NCI-H748 treated with DMSO at 0.1 percent for 48 hours (cell line): Measurements from ENCODE around the gene CD200.
"Not testable (repeated sequence)": the region's sequence is repeated elsewhere in the genome, so short reads cannot be mapped to it uniquely, and the experiment has no call there.

Experiments used
- DNase-seq: peaks from one replicate; lab custom pipeline; 2025; lab: John Stamatoyannopoulos, UW

Gene CD200

DNA sequence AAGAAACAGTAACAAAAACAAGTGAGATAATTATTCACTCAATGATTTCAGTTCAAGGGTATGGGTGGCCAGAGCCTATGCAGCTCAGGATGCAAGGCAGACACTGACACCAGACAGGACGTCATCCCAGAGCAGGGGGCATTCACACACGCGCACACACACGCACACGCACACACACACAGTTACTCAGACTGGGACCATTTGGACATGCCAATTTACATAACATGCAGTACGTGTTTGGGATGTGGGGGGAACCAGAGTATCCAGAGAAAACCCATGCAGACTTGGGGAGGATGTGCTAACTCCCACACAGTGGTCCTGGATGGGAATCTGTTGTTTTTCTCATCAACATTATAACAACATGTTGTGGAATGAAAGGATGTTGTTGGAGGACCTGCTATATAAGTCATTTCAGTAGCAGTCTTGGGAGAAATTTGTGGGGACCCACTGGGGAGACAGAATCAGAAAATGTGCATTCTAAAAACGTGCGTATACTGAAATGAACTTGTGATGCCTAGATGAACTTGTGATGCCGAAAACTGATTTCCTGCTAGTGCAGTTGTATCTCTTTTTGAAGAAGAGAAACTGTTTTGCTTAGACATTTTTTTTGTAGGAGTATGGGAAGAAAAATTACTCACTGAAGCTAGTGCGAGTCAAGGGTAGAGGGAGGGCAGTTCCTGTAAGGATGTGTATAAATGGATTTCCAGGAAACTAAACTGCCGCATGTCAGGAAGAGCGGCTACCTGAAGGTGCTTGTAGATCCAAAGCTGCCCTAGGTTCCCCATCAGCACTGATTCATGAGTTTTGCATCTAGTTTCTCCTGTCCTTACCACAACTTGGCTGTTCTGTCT, 25.2 kb downstream of the CD200 start:
- no peak for DNase-seq

DNA sequence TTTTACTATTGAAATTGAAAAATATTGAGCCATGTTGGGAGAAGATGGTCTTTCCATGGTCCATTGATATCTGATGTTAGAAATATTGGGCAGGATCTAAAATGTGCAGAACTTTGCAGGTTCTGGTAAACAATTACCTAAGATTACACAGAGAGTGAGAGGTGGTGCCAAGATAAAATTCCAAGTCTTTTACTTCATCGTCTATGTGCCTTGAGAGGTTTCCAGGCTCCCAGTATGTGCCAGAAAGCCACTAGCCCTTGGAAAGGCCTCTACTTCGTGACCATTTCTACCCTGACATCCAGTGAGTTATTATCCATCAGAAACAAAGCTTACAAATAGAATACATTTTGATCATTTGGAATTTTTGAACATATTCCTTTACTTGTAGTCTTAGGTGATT, 27.6 kb downstream of the CD200 start:
- DNase-seq: no peak

DNA sequence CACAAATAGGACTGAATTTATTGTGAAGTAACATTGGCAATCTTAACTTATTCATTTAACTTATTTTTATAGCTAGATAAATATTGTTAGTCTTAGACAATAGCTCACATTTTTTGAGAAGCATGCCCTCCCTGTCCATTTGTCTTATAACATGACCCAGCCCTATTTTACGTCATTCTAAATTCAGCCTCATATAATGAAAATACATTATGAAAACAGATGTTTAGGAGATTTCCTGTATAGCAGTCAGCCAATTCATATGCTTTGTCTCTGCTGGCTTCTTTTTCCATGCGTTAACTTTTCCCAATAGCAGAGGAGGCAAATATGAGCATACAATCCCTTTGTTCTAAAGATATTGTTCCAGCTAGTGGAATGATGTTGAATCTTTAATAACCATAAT, 29.3 kb downstream of the CD200 start:
- no peak for DNase-seq

DNA sequence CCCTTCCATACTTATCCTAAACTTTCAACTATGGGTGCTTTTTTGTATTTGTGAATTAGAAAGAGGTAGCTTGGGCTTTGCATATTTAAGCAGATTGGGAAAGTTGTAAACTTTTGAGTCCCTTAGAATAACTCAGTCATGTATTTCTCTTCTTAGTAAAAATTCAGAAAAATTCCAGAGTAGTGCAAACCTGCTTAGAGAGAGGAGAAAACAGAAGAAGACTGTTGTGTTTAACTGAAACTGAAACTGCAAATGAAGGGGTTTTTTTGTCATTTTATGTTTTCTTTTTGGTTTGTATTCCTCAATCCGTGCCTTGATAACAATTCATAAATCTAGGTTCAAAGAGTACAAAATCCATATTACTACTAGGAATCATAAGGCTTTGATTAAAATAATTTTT, 31.3 kb downstream of the CD200 start:
- DNase-seq: no peak

DNA sequence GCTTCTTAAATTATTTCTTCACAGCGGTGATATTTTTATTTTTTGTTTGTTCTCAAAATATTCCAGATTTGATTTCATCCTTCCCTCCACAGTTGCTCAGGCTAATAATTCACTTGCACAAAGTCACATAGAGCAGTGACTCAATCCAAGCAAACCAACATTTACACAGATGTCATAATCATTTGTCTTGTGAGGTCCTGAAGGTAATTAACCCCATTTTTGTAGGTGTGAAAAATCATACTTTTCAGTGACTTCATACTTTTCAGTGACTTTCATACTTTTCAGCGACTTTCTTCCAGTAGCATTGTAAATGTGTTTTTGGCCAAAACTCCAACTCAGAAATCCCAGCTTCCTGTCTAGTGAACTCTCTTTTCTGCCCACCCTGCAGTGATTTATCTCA, 32.1 kb downstream of the CD200 start:
- DNase-seq: no peak

DNA sequence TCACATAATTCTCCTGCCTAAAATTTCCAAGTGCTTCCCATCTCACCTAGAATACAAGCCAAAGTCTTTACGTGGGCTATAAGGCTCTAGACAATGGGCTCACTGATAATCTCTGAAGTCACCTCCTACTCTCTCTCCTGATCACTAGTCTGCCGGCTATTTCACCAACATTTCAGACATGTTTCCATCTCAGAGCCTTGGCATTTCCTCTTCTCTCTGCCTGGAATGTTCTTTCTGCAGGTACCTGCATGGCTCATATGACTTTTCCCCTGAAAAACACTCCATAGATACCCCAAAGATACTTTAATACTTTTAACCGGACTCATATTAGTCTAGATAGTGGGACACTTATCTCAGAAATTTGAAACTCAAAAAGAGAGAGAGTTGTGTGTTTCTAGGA, 32.7 kb downstream of the CD200 start:
- no peak for DNase-seq

DNA sequence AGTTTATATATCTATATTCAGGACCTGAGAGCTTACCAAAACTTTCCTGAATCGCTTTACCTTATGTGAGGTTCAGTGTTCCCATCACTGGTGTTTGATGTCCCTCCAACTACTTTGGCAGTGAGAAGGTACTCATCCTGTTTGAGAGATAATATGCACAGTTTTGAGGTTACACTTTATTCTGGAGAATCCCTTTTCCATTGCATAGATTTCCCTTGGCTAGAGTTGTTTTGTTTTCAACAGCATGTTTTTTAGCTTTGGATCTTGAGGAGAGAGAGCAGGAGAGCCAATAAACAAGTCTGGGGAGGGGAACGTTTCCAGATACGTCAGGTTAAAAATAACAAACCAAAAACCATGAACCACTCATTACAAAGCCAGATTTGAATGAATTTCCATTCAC, 33.6 kb downstream of the CD200 start:
- DNase-seq: no peak

DNA sequence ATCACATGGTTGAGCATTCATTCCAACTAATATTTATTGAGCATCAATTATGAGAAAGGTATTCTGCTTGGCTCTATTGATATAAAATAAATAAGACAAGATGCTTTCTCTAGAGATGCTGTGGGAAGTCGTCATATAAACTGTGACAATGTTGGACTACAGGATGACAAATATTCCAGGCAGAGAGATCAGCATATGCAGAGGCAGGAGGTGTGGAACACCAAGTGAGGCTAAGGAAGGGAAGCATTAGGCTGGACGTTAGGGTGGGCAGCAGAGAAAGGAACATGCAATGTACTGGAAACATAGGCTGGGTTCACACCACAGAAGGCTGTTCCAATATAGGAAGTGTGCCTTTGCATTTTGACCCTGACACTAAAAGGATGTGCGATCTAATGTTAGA, 38.6 kb downstream of the CD200 start:
- no peak for DNase-seq

DNA sequence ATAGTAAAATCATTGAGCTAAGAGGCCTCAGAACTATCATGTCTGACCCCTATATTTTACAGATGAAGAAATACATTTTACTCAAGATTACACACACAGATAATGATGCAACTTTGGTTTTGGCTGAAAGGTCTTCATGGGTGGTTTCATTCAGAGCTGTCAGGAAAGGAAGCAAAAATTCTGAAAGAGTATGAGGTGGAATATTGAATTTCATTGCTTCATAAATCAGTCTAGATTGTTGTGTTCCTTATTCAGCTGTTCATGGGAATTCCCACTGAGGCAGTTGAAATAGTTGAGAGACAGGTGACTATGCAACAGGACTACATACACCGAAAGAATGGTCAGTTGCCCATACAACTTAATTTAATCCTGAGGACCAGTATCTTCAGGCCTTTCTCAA, 39.4 kb downstream of the CD200 start:
- no peak for DNase-seq

DNA sequence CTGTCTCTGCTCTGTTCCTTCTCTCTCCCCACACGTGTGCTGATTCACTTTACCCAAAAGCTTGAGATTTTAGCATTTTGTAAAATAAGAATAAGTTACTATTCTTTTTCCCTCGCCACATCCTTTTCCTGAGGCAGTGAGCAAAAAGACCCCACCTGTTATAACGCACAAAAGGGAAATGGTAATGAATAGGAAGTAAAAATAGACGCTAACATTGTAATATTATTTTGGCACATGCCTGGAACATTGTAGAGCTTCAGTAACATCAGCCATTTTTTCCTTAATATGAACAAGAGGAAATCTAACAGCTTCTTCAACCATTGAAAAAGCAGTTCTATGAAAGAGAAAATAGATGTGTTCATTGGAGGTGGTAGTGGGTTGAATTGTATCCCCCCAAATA, 40.5 kb downstream of the CD200 start:
- DNase-seq: no peak

DNA sequence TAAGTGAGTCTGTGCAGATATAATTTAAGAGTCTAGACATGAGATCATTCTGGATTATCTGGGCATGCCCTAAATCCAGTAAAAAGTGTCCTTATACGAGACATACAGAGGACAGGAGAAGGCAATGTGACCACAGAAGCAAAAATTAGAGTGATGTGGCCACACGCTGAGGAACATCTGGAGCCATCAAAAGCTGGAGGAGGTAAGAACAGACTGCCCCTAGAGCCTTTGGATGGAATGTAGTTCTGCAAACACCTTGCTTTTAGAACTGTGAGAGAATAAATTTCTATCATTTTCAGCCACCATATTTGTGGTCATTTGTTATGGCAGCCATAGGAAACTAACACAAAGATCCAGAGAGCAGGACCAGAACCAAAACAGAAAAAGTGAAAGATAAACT, 41.0 kb downstream of the CD200 start:
- DNase-seq: no peak

DNA sequence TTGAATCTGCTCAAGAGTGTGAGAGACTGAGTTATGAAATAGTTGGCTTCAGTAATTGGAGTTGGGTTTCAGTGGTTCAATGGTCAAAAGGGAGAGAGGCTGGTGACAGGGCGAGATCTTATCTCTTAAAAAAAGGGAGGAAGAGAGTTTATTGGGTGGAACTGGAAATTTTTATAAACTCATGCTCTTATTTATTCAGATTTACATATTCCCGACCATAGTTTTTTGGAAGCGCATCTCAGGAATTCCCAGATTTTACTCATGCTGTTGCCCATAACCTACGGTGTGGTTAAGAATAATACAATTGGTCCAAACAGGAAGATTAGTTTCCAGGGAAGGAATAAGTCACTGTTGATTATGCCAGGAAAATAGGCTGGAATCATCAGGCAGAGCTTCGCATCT, 41.4 kb downstream of the CD200 start:
- DNase-seq: no peak

DNA sequence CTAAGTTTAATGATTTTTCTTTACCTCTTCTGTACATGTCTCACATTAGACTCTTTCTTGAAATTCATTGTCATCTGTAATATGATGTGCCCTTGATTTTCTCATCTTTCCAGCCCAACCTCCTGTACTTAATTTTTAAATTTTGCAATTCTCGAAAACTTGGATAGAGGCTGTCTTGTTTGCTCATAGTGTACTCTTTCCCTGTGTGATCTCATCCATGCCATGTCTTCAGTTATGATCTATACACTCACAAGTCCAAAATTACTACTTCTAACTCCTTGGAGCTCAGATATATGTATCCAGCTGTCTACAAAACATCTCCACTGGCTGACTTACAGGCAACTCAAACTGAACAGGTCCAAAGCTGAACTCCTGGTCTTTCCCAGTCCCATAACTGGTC, 42.2 kb downstream of the CD200 start:
- DNase-seq: no peak

DNA sequence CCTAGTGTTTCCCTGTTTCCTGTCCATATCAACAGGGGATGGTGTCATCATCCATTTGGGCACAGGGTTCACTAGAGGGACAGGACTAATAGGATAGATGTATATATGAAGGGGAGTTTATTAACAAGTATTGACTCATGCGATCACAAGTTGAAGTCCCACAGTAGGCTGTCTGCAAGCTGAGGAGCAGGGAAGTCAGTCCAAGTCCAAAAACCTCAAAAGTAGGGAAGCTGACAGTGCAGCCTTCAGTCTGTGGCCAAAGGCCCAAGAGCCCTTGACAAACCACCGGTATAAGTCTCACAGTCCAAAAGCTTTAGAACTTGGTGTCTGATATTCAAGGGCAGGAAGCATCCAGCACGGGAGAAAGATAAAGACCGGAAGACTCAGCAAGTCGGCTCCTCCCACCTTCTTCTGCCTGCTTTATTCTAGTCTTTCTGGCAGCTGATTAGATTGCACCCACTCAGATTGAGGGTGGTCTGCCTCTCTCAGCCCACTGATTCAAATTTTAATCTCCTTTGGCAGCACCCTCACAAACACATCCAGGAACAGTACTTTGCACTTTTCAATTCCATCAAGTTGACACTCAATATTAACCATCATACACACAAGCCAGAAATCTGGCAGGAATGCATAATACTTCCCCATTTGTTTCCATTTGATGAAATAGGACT, 43.4 kb downstream of the CD200 start:
- no peak for DNase-seq

DNA sequence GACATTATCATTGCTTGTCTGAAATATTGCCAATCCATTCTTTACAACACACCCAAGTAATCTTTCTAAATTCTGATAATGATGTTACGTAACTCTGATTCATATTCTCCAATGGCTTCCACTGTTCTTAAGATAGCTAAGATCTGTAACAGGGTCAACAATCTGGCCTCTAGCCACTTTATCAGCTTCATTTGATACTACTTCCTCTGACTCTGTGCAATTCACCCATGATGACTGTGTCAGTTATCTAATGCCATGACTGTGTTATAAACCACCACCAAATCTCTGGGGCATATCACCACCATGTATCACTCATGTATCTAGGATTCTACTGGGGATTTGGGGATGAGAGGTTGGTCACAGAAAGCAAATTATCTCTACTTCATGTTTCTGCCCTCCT, 44.0 kb downstream of the CD200 start:
- DNase-seq: no peak

DNA sequence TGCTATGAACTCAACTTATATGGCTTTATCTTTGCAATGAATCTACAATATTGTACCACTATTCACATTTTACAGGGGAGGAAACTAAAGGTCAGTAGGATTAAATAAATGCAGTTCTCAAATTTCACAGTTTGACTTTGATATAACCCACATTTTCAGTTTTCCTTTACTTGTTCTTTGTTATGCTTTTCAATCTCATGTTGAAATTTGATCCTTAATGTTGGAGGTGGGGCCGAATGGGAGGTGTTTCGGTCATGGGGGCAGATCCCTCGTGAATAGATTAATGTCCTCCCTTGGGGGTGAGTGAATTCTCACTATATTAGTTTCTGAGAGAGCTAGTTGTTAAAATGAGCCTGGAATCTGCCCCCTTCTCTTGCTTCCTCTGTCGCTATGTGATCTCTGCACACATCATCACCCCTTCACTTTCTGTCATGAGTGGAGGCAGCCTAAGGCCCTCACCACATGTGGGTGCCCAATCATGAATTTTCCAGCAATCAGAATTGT, 44.7 kb downstream of the CD200 start:
- no peak for DNase-seq

DNA sequence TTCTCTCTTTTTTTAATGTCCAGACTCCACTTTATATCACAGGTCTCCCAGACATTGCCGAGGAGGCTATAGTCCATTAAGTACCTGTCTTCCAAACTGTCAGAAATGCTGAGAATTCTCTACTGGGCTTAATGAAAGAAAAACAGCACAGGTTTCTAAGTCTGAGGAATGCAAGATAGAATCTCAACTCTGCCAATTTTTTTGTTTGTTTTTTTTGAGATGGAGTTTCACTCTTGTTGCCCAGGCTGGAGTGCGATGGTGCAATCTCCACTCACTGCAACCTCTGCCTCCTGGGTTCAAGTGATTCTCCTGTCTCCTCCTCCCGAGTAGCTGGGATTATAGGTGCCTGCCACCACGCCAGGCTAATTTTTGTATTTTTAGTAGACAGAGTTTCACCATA, 45.4 kb downstream of the CD200 start:
- DNase-seq: not testable (repeated sequence)

DNA sequence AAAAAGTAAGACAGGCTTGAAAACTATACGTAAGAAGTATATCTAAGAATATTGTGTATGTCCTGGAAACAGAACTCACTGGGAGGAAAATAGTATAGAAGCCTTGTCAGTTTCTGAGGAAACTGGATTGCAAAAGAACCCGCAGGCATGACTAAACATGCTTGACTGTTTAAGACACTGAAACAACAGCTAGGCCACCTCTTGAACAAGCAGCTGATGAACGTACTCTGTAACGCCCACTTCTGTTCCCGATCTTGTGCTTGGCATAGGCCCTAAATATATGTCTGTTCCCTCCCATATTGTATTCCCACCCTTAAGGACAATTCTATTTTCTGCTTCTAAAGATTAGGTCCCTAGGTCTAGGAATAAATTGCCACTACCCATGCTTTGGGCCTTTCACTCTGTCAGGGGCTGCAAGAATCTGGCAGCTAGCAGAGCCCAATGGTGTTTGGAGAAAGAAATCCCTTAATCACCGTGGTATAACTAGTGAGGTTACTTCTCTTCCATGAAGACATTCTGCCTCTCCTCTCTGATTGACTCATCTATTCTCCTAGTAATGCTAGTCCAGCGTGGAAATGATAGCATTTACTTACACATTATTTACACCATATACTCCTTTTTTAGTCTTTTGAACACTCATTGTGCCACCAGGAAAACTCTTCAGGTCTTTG, 46.2 kb downstream of the CD200 start:
- DNase-seq: no peak

DNA sequence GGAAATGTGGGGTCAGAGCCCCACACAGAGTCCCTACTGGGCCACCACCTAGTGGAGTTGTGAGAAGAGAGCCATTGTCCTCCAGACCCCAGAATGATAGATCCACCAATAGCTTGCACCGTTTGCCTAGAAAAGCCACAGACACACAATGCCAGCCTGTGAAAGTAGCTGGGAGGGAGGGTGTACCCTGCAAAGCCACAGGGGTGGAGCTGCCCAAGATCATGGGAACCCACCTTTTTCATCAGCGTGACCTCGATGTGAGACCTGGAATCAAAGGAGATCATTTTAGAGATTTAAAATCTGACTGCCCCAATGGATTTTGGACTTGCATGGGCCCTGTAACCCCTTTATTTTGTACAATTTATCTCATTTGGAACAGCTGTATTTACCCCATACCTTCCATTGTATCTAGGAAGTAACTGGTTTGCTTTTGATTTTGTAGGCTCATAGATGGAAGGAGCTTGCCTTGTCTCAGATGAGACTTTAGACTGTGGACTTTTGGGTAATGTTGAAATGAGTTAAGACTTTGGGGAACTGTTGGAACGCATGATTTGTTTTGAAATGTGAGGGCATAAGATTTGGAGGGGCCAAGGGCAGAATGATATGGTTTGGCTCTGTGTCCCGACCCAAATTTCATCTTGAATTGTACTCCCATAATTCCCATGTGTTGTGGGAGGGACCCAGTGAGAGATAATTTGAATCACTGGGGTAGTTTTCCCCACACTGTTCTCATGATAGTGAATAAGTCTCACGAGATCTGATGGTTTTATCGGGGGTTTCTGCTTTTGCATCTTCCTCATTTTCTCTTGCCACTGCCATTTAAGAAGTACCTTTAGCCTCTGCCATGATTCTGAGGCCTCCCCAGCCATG, 49.0 kb downstream of the CD200 start:
- DNase-seq: no peak

DNA sequence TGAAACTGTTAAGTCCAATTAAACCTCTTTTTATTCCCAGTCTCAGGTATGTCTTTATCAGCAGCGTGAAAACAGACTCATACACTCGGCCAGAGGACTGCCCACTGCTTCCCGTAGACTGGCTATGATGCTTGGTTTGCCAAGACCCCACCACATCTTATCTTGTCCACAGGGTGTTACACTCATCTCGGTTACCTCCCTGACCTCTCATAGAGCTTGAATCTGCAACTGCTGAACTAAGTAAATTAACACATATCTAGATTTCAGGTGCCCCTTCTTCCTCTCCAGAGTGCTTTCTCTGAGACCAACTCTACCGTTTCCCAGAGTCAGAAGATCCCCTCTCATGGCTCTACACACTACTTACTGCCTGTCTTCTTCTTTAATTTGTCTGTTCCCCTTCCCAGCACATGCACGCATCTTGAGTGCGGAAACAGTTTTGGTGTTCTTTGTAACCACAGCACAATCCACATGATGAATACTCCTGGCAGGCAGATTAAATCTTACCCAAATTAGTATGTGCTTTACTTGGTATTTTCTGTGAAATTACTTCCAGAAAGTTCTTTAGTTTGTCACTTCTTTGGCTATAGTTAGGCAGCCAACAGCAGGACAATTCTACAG, 49.7 kb downstream of the CD200 start:
- no peak for DNase-seq

DNA sequence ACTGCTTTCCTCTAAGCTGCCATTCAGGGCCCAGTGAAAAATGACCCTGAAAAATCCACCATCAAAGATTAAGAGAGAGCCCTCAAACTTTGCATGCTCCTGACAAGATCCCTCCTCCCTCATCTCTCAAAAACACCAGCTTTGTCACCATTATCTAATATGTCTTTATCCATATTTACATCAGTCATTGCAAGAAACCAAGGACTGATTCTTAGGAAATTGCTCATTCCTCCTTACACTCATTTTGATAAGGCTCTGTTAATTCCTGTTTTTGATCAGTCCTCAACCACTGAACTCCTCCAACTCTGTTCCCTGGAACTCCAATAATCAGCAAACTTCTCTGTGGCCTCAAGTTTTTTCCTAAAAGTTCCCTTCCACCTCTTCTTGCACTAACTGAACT, 51.8 kb downstream of the CD200 start:
- no peak for DNase-seq

DNA sequence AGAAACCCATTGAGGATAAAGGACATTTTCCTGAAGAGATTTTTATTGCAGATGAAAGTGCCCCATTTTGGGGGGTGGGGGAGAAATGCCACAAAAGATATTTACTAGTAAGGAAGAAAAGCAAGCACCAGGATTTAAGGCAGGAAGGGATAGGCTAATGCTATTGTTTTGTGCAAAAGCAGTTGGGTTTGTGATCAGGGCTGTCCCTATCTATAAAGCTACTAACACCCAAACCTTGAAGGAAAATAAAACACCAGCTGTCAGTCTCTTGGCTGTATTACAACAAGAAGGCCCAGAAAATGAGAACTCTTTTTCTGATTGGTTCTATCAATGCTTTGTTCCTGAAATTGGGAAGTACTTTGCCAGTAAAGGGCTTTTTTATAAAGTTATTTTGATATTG, 56.0 kb downstream of the CD200 start:
- DNase-seq: no peak
